H1 (cell line): ENCODE measurements around the gene PTK6. TPM values are rescaled to one million over a fixed set of nuclear protein-coding genes. Genes with fewer than 3 reads are reported as not detected.

ENCODE experiments used
- CTCF ChIA-PET: fragments of 300-600 bp; sonication (Branson Sonifier 250); formaldehyde crosslinking; loops from one replicate; lab custom pipeline; 2021; ENCODE audit not compliant: partially characterized antibody; lab: Charles Lee
- POLR2A ChIA-PET: fragments of 300-600 bp; sonication (Branson Sonifier 250); formaldehyde crosslinking; loops from one replicate; lab custom pipeline; 2021; ENCODE audit warnings: inconsistent platforms; ENCODE audit not compliant: partially characterized antibody; lab: Charles Lee
- DNase-seq, 2 experiments: peaks; one replicate each; pipeline versions ENCODE4 v3.0.0 to v3.0.0-alpha.2; 2010 to 2022; ENCODE audit warnings: low spot score in 2 of 2, low read depth in 1 of 2, mixed read lengths in 1 of 2
- FAIRE-seq: peaks from 2 replicates; lab custom pipeline; 2011; peaks lifted over from hg19 to GRCh38; lab: Jason Lieb, UNC
- H2AFZ ChIP-seq: 2 replicates; pipeline ENCODE4 v1.8.1; 2012; ENCODE audit warnings: low read length, inconsistent platforms
- H2AK5ac ChIP-seq: 2 replicates; pipeline ENCODE4 v1.6.1; 2013; ENCODE audit warnings: low read depth, low read length
- H2BK120ac ChIP-seq: replicated peaks from 2 replicates; pipeline ENCODE3; 2013; ENCODE audit warnings: low read depth, low read length, inconsistent platforms
- H2BK12ac ChIP-seq: 2 replicates; pipeline ENCODE4 v1.6.1; 2013; ENCODE audit warnings: low read depth, low read length
- H2BK15ac ChIP-seq: 2 replicates; pipeline ENCODE4 v1.6.1; 2013; ENCODE audit warnings: low read length
- H2BK20ac ChIP-seq: 2 replicates; pipeline ENCODE4 v1.6.1; 2013; ENCODE audit warnings: low read length
- H2BK5ac ChIP-seq: 2 replicates; pipeline ENCODE4 v1.6.1; 2013; ENCODE audit warnings: low read depth, low read length
- H3K14ac ChIP-seq: 2 replicates; pipeline ENCODE4 v1.6.1; 2013; ENCODE audit warnings: inconsistent platforms; ENCODE audit not compliant: insufficient read length
- H3K18ac ChIP-seq: 2 replicates; pipeline ENCODE4 v1.6.1; 2013; ENCODE audit warnings: low read length; ENCODE audit errors: extremely low read depth
- H3K23ac ChIP-seq: 2 replicates; pipeline ENCODE4 v1.6.1; 2013; ENCODE audit warnings: inconsistent platforms; ENCODE audit not compliant: insufficient read length
- H3K23me2 ChIP-seq: 2 replicates; pipeline ENCODE4 v1.6.1; 2013; ENCODE audit warnings: low read depth, low read length
- H3K27ac ChIP-seq: 2 replicates; pipeline ENCODE4 v1.6.1; 2011; ENCODE audit warnings: low read depth, low read length, inconsistent platforms
- H3K27me3 ChIP-seq, 4 experiments: replicated peaks in 1 of 4; 1 replicate in 1 of 4; 2 replicates in 3 of 4; pipeline versions ENCODE4 v1.6.1 to v1.8.1; 2011 to 2013; ENCODE audit warnings: low read length in 3 of 4, mild to moderate bottlenecking in 3 of 4, inconsistent platforms in 2 of 4, mixed read lengths in 2 of 4, moderate library complexity in 1 of 4; ENCODE audit not compliant: control insufficient read depth in 3 of 4, insufficient read depth in 3 of 4; ENCODE audit errors: extremely low read depth in 1 of 4
- H3K36me3 ChIP-seq, 4 experiments: 2 replicates each; pipeline versions ENCODE4 v1.6.1 to v1.8.1; 2011 to 2013; ENCODE audit warnings: mild to moderate bottlenecking in 4 of 4, low read length in 3 of 4, moderate library complexity in 2 of 4, control low read depth in 1 of 4, inconsistent platforms in 1 of 4; ENCODE audit not compliant: insufficient read depth in 4 of 4, control insufficient read depth in 2 of 4
- H3K4ac ChIP-seq: replicated peaks from 2 replicates; pipeline ENCODE3; 2013; ENCODE audit warnings: low read length, low read depth, mixed read lengths, inconsistent platforms; ENCODE audit not compliant: insufficient read length
- H3K4me1 ChIP-seq, 4 experiments: replicated peaks in 1 of 4; 1 replicate in 1 of 4; 2 replicates in 3 of 4; pipeline versions ENCODE4 v1.6.1 to v1.8.1; 2011 to 2013; ENCODE audit warnings: low read length in 3 of 4, inconsistent platforms in 2 of 4, mixed read lengths in 1 of 4; ENCODE audit not compliant: insufficient read depth in 4 of 4, control insufficient read depth in 3 of 4
- H3K4me2 ChIP-seq, 2 experiments: 2 replicates each; pipeline versions ENCODE4 v1.6.1 to v1.8.1; 2011 to 2013; ENCODE audit warnings: low read depth in 2 of 2, low read length in 2 of 2, control low read depth in 1 of 2, inconsistent platforms in 1 of 2, mild to moderate bottlenecking in 1 of 2; ENCODE audit not compliant: insufficient read depth in 1 of 2
- H3K4me3 ChIP-seq, 4 experiments: fragments of 200-600, 300-600 bp in 1 of 4; sonication (generic), shearing (Covaris generic), sonication (Bioruptor Twin) in 1 of 4; 2 replicates each; pipeline versions ENCODE4 v1.5.1 to v1.8.1; 2011 to 2016; ENCODE audit warnings: low read length in 4 of 4, low read depth in 3 of 4, control low read depth in 2 of 4, inconsistent platforms in 2 of 4, mild to moderate bottlenecking in 2 of 4, mixed read lengths in 1 of 4, moderate library complexity in 1 of 4; ENCODE audit not compliant: insufficient read depth in 2 of 4; ENCODE audit errors: extremely low read depth in 1 of 4
- H3K56ac ChIP-seq: replicated peaks from 2 replicates; pipeline ENCODE3; 2013; ENCODE audit warnings: low read depth, mild to moderate bottlenecking, mixed read lengths, low read length, inconsistent platforms; ENCODE audit not compliant: insufficient read length
- H3K79me1 ChIP-seq: 2 replicates; pipeline ENCODE4 v1.6.1; 2013; ENCODE audit warnings: low read depth, low read length, control low read depth
- H3K79me2 ChIP-seq, 2 experiments: 2 replicates each; pipeline versions ENCODE4 v1.6.1 to v1.8.1; 2012 to 2013; ENCODE audit warnings: low read length in 2 of 2, mild to moderate bottlenecking in 2 of 2, inconsistent platforms in 1 of 2; ENCODE audit not compliant: insufficient read depth in 2 of 2, control insufficient read depth in 1 of 2
- H3K9ac ChIP-seq, 4 experiments: replicated peaks in 1 of 4; 1 replicate in 1 of 4; 2 replicates in 3 of 4; pipeline versions ENCODE4 v1.6.1 to v1.8.1; 2011 to 2013; ENCODE audit warnings: low read depth in 3 of 4, low read length in 3 of 4, control low read depth in 2 of 4, mild to moderate bottlenecking in 2 of 4, moderate library complexity in 2 of 4, inconsistent platforms in 1 of 4; ENCODE audit errors: extremely low read depth in 1 of 4
- H3K9me3 ChIP-seq, 2 experiments: 2 replicates each; pipeline versions ENCODE4 v1.6.1 to v1.8.1; 2012 to 2013; ENCODE audit warnings: mild to moderate bottlenecking in 2 of 2, moderate library complexity in 2 of 2, control low read depth in 1 of 2, inconsistent platforms in 1 of 2, low read depth in 1 of 2, low read length in 1 of 2, mixed read lengths in 1 of 2; ENCODE audit not compliant: insufficient read depth in 2 of 2
- H4K20me1 ChIP-seq, 2 experiments: replicated peaks in 1 of 2; 2 replicates each; pipeline versions ENCODE3 to v1.8.1; 2011 to 2013; ENCODE audit warnings: inconsistent platforms in 2 of 2, low read length in 2 of 2, mild to moderate bottlenecking in 1 of 2; ENCODE audit not compliant: insufficient read depth in 2 of 2, control insufficient read depth in 1 of 2
- H4K5ac ChIP-seq: 2 replicates; pipeline ENCODE4 v1.6.1; 2013; ENCODE audit warnings: low read length, low read depth, mixed read lengths, inconsistent platforms; ENCODE audit not compliant: insufficient read length
- H4K8ac ChIP-seq: 2 replicates; pipeline ENCODE4 v1.8.0; 2013; ENCODE audit warnings: mild to moderate bottlenecking, moderate library complexity, low read length, inconsistent platforms; ENCODE audit not compliant: insufficient read depth; ENCODE audit errors: extremely low read depth
- H4K91ac ChIP-seq: replicated peaks from 2 replicates; pipeline ENCODE3; 2013; ENCODE audit warnings: low read length, mixed read lengths, inconsistent platforms; ENCODE audit not compliant: insufficient read length
- ASH2L ChIP-seq: fragments of 200-600, 300-600 bp; sonication (generic); IDR thresholded peaks from one replicate; pipeline ENCODE4 v1.7.1; 2017; ENCODE audit warnings: low read length
- KDM1A ChIP-seq: fragments of 200-600, 300-600 bp; sonication (generic); IDR thresholded peaks from 2 replicates; pipeline ENCODE4 v1.7.1; 2016; ENCODE audit warnings: mild to moderate bottlenecking, low read length, borderline replicate concordance
- POLR2A ChIP-seq, 2 experiments: IDR thresholded peaks; 1 replicate in 1 of 2; 2 replicates in 1 of 2; pipeline ENCODE4 v1.6.1; 2011; ENCODE audit warnings: low read depth in 2 of 2, low read length in 2 of 2, mild to moderate bottlenecking in 2 of 2; ENCODE audit errors: control extremely low read depth in 1 of 2
- RNF2 ChIP-seq: fragments of 200-900, 300-1000 bp; sonication (generic); IDR thresholded peaks from 2 replicates; pipeline ENCODE4 v1.7.1; 2016; ENCODE audit warnings: borderline replicate concordance, low read depth, mild to moderate bottlenecking, antibody characterized with exemption, low read length; ENCODE audit not compliant: poor library complexity, severe bottlenecking; ENCODE audit errors: missing control alignments
- SP4 ChIP-seq: IDR thresholded peaks from 2 replicates; pipeline ENCODE4 v1.6.1; 2012; ENCODE audit warnings: low read length, inconsistent platforms
- ZNF274 ChIP-seq: IDR thresholded peaks from 2 replicates; pipeline ENCODE4 v1.7.0; 2012; ENCODE audit warnings: low read length, borderline replicate concordance; ENCODE audit errors: extremely low read depth
- WGBS, 2 experiments: shearing (Covaris generic) in 1 of 2; methylation state at CpG; one replicate each; pipeline versions ENCODE4 v1.1.6 to v1.1.7; 2013 to 2015; ENCODE audit warnings: low lambda C conversion rate in 2 of 2, mixed read lengths in 2 of 2, inconsistent platforms in 1 of 2, low coverage in 1 of 2, missing lambda C conversion rate in 1 of 2; ENCODE audit not compliant: insufficient replicate concordance in 2 of 2, insufficient coverage in 1 of 2, insufficient read length in 1 of 2; ENCODE audit errors: extremely low coverage in 1 of 2, missing lambda C conversion rate in 1 of 2; 5-methylcytosine and 5-hydroxymethylcytosine counted together
- polyA plus RNA-seq, 7 experiments: library from polyadenylated mRNA; depleted of rRNA in 3 of 7; stranded (reverse) in 5 of 7; unstranded in 2 of 7; fragments of >200 nt in 5 of 7; fragments of 200-250 nt in 2 of 7; gene quantifications; 1 replicate in 5 of 7; 2 replicates in 1 of 7; 4 replicates in 1 of 7; pipeline versions ENCODE4 v1.2.1 to v1.2.3, GENCODE V29; 2011 to 2013; ENCODE audit warnings: missing spikeins in 2 of 7, mixed read lengths in 2 of 7
- total RNA-seq: library from RNA; stranded (reverse); fragmentation: NEBNext Ultra II Directional; extraction: Animal tissue kit (Norgen Biotek cat#: 25700); gene quantifications from 2 replicates; pipeline ENCODE4 v1.2.1, GENCODE V29; 2021

The PTK6 gene
- total and polyA plus RNA-seq, 2 of the 8 experiments (the other 6 are each of a cell fraction or from before 2014, with no cell fraction given), result 0.12 to 0.19 TPM

GRCh38 chr20:63482021-63482587 lies 55.1 kb downstream of the PTK6 start:
- H2BK15ac ChIP-seq, result no peak overlapping the region
- H2BK12ac ChIP-seq, result peak overlapping the region; percentile 50; the same call in 1 of the 2 replicates
- no peak overlapping the region for H3K56ac ChIP-seq
- DNase-seq (no peak), FAIRE-seq (no peak)
- H3K79me2 ChIP-seq, result no peaks in the 10 kb centered on the region
- no peak overlapping the region; a peak in 1 of 4 replicates for H3K4me2 ChIP-seq
- ChIA-PET POLR2A (interaction anchor here (1.1 to 2.3 kb wide), 3 partner anchors 11 to 21 kb away, joined by 3 to 8 read pairs (median 3); partner anchors contain the start of gene KCNQ2), CTCF (interaction anchor here (0.7 to 4.8 kb wide), 7 partner anchors 12 to 252 kb away, joined by 3 to 39 read pairs (median 3); no protein-coding TSS in a partner anchor)
- peak overlapping the region; percentile 77; the same call in 1 of the 2 replicates for H4K8ac ChIP-seq
- H4K91ac ChIP-seq, result peak overlapping the region; percentile 55
- no peaks in the 10 kb centered on the region for H3K36me3 ChIP-seq
- no peaks in the 10 kb centered on the region for H4K20me1 ChIP-seq
- no peak overlapping the region for H2BK20ac ChIP-seq
- H3K9me3 ChIP-seq, result peaks cover 4% of the 10 kb centered on the region in 2 experiments; a peak in 1 of 4 replicates
- 70% methylated on average over 10 of the region's 11 CpGs; no CpG with 5 or more reads in 1 of the 2 experiments for whole genome bisulfite sequencing, 2 experiments
- no peak overlapping the region for H2BK120ac ChIP-seq
- H3K9ac ChIP-seq, result no peak overlapping the region
- H3K27me3 ChIP-seq, result no peaks in the 10 kb centered on the region; a peak in 2 of 7 replicates
- H2AK5ac ChIP-seq, result no peak overlapping the region
- H2AFZ ChIP-seq, result no peak overlapping the region
- H3K79me1 ChIP-seq, result no peaks in the 10 kb centered on the region
- H3K4ac ChIP-seq, result no peak overlapping the region
- no peaks in the 10 kb centered on the region for H3K23me2 ChIP-seq
- peak overlapping the region; percentile 13; the same call in 1 of the 2 replicates for H2BK5ac ChIP-seq
- H3K27ac ChIP-seq, result no peak overlapping the region
- peaks cover 0 to 19% (median 12%) of the 10 kb centered on the region in 4 experiments; a peak in 5 of 7 replicates for H3K4me1 ChIP-seq
- H3K23ac ChIP-seq, result no peak overlapping the region
- no peak overlapping the region for H3K4me3 ChIP-seq
- no peak overlapping the region for H3K18ac ChIP-seq
- no peak overlapping the region for H3K14ac ChIP-seq
- H4K5ac ChIP-seq, result no peak overlapping the region
- TF ChIP-seq ASH2L (no peak), KDM1A (no peak), POLR2A (IDR thresholded peaks at IDR 0.05; ENCODE audit: control extremely low read depth in 1 of 2, low read depth in 2 of 2, low read length in 2 of 2) (no peak), SP4 (no peak), RNF2 (no peak), ZNF274 (no peak)
